Gastroesophageal sphincter (tissue), 4 donors: ENCODE data around the gene RNF123. TPM values are rescaled to one million over a fixed set of nuclear protein-coding genes. Genes with fewer than 3 reads are reported as not detected.

ENCODE experiments used
- ATAC-seq: fragments of 150-250 bp; one replicate; pipeline ENCODE4 v1.9.1; 2016; ENCODE audit warnings: mild to moderate bottlenecking, moderate library complexity
- H3K27ac ChIP-seq, 4 donors: fragments of 200-600 bp; sonication (generic) in 3 of 4; 1 replicate in 3 of 4; 2 replicates in 1 of 4; pipeline ENCODE4 v1.5.1; 2016 to 2019
- H3K27me3 ChIP-seq: fragments of 200-600 bp; sonication (generic); one replicate; pipeline ENCODE4 v1.5.1; 2019
- H3K36me3 ChIP-seq, 2 donors: fragments of 200-600 bp; sonication (generic); one replicate each; pipeline ENCODE4 v1.5.1; 2019; ENCODE audit warnings: control low read depth in 1 of 2
- H3K4me1 ChIP-seq, 3 donors: fragments of 200-600 bp; sonication (generic); 1 replicate in 2 of 3; 2 replicates in 1 of 3; pipeline ENCODE4 v1.5.1; 2016 to 2019; ENCODE audit warnings: control low read depth in 2 of 3
- H3K4me3 ChIP-seq, 2 donors: fragments of 200-600 bp; sonication (generic); one replicate each; pipeline ENCODE4 v1.5.1; 2019; ENCODE audit warnings: mild to moderate bottlenecking in 1 of 2, moderate library complexity in 1 of 2
- H3K9me3 ChIP-seq, 3 donors: fragments of 200-600 bp; sonication (generic); one replicate each; pipeline ENCODE4 v1.5.1; 2017 to 2019; ENCODE audit warnings: control low read depth in 2 of 3
- EP300 ChIP-seq: sonication (generic); formaldehyde crosslinking; IDR thresholded peaks from one replicate; pipeline ENCODE4 v1.6.1; 2017; ENCODE audit warnings: antibody characterized with exemption, mild to moderate bottlenecking
- POLR2A ChIP-seq, 2 donors: fragments of 450-650 bp; IDR thresholded peaks; one replicate each; pipeline ENCODE4 v1.6.1; 2017; ENCODE audit warnings: antibody characterized with exemption in 2 of 2, mild to moderate bottlenecking in 2 of 2, moderate library complexity in 1 of 2
- POLR2AphosphoS5 ChIP-seq: sonication (generic); formaldehyde crosslinking; IDR thresholded peaks from one replicate; pipeline ENCODE4 v1.6.1; 2017; ENCODE audit warnings: antibody characterized with exemption
- WGBS, 2 donors: methylation state at CpG; one replicate each; pipeline ENCODE4 v1.1.5; 2018; ENCODE audit warnings: low coverage in 1 of 2; 5-methylcytosine and 5-hydroxymethylcytosine counted together
- total RNA-seq, 4 donors: library from RNA; depleted of rRNA; stranded (reverse); fragments of >200 nt; gene quantifications; one replicate each; pipeline ENCODE4 v1.1.0, GENCODE V29; 2016
- TF ChIP-seq, protein P1 (sequence below), 4 experiments: fragments of 200-600 bp in 2 of 4; fragments of 450-650 bp in 2 of 4; sonication (generic) in 1 of 4; IDR thresholded peaks; one replicate each; pipeline ENCODE4 v1.5.1; 2017 to 2019; ENCODE audit warnings: antibody characterized with exemption in 4 of 4, mild to moderate bottlenecking in 2 of 4, moderate library complexity in 2 of 4

RNF123 gene
- total RNA-seq, 4 donors from 2014 or later: 18.5 to 31.2 (median 21.8) TPM

DNA sequence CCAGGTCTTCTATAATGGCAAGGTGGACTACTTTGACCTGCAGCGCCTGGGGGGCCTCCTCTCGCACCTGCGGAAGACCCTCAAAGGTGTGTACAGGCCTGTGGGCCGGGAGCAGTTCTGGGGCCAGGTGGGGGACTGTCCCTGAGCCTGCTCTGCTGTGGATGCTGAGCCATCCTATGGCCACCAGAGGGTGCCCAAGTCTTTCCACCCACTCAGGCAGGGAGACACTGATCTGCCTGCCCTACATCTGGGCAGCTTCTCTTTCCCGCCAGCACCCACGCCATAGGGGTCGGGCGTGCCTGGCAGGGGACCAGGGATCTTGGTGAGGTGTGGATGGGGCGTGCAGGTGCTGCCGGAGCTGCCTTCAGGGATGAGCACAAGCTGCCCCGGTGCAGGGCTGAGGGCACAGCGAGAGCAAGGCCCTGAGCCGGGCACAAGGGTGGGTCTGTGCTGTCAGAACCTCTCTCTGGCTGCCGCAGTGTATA is 14.1 kb downstream of the RNF123 start:
- TF ChIP-seq EP300 (no peak), POLR2AphosphoS5 (no peak), POLR2A (IDR thresholded peaks at IDR 0.05) (no peak)
- TF ChIP-seq, protein P1, sequence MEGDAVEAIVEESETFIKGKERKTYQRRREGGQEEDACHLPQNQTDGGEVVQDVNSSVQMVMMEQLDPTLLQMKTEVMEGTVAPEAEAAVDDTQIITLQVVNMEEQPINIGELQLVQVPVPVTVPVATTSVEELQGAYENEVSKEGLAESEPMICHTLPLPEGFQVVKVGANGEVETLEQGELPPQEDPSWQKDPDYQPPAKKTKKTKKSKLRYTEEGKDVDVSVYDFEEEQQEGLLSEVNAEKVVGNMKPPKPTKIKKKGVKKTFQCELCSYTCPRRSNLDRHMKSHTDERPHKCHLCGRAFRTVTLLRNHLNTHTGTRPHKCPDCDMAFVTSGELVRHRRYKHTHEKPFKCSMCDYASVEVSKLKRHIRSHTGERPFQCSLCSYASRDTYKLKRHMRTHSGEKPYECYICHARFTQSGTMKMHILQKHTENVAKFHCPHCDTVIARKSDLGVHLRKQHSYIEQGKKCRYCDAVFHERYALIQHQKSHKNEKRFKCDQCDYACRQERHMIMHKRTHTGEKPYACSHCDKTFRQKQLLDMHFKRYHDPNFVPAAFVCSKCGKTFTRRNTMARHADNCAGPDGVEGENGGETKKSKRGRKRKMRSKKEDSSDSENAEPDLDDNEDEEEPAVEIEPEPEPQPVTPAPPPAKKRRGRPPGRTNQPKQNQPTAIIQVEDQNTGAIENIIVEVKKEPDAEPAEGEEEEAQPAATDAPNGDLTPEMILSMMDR (IDR thresholded peaks at IDR 0.05): peak in 3 of 4 experiments; percentile 73 to 85 (median 80)
- WGBS, 2 donors: 72% methylated on average over 5 of the region's 14 CpGs; no CpG with 5 or more reads in 1 of the 2 donors

DNA sequence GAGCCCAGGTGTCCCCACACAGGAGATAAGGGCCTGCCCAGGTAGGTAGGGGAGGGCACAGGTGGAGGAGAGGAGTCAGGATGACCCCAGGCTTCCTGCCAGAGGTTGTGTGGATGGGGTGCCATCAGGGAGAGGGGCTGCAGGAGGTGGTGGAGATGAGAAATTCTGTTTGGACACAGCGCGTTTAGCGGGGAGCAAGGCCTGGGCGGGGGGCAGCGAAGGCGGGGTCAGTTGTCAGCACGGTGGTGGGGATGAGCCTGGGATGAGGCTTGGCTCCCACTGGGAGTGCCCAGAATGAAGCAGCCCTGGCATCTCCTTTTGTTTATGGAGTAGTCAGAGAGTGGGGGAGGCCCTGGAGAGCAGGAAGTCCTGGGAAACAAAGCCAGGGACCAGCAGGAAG is 14.6 kb downstream of the RNF123 start:
- Histone ChIP-seq H3K9me3 (no peaks in the 10 kb centered on the region), H3K27ac (no peak overlapping the region), H3K4me1 (peaks cover 0 to 6% (median 0%) of the 10 kb centered on the region in 3 donors), H3K27me3 (no peaks in the 10 kb centered on the region), H3K36me3 (peaks cover 0 to 94% of the 10 kb centered on the region in 2 donors), H3K4me3 (no peak overlapping the region)
- TF ChIP-seq, protein P1 (IDR thresholded peaks at IDR 0.05): no peak
- no peak for TF ChIP-seq POLR2AphosphoS5
- no peak for TF ChIP-seq POLR2A (IDR thresholded peaks at IDR 0.05)
- no peak for TF ChIP-seq EP300
- no peak for ATAC-seq
- 82% methylated on average over 7 of the region's 7 CpGs; no CpG with 5 or more reads in 1 of the 2 donors for WGBS, 2 donors

More for the DNA sequence above, 14.1 kb downstream of the RNF123 start:
- Histone ChIP-seq H3K27ac (no peak overlapping the region), H3K27me3 (no peaks in the 10 kb centered on the region), H3K4me1 (peaks cover 0 to 6% (median 0%) of the 10 kb centered on the region in 3 donors), H3K9me3 (no peaks in the 10 kb centered on the region), H3K4me3 (no peak overlapping the region), H3K36me3 (peaks cover 0 to 99% of the 10 kb centered on the region in 2 donors)
- peak; percentile 82 for ATAC-seq

DNA sequence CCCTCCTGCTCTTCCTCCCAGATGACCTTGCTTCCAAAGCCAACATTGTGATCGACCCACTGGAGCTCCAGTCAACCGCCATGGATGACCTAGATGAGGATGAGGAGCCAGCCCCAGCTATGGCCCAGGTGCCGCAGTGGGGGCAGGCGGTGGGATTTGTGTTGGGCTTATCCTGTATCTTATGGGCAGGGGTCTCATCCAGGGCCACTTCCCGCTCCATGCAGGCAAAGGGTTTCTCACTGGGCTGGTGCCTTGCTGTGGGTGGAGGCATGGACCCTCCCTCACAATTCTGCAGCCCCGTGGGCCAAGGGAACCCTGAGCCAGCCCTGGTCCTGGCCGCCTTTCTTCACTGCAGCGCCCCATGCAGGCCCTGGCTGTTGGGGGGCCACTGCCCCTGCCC is 15.3 kb downstream of the RNF123 start:
- Histone ChIP-seq H3K27me3 (no peaks in the 10 kb centered on the region), H3K4me3 (no peak overlapping the region), H3K27ac (no peak overlapping the region), H3K9me3 (no peaks in the 10 kb centered on the region), H3K36me3 (peaks cover 0 to 87% of the 10 kb centered on the region in 2 donors), H3K4me1 (peaks cover 0 to 6% (median 0%) of the 10 kb centered on the region in 3 donors)
- TF ChIP-seq POLR2A (IDR thresholded peaks at IDR 0.05) (no peak), POLR2AphosphoS5 (no peak), EP300 (no peak)
- TF ChIP-seq, protein P1 (IDR thresholded peaks at IDR 0.05): no peak
- ATAC-seq: no peak
- 100% methylated on average over 1 of the region's 8 CpGs; no CpG with 5 or more reads in 1 of the 2 donors for whole genome bisulfite sequencing, 2 donors

DNA sequence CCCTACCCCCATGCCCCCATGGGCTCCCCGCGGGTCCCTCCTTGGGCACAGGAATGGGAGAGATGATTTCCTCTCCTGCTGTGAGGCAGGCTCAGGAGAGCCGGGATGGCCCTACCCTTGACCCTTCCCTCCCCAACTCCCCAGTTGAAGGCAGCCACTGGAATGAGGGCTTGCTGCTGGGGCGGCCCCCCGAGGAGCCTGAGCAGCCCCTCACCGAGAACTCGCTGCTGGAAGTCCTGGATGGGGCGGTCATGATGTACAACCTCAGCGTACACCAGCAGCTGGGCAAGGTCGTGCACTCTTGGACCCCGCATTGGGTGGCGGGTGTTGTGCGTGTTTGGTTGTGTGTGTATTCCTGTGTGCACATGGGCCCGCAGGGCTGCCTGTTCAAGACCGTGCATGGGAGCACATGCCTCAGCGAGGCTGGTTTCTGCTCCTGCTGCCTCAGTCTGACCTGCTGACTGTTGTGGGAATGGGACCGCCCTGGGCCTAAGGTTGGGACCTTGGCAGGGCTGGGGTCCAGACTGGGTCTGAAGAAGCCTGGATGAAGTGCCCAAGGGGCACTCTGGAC is 16.1 kb downstream of the RNF123 start:
- Histone ChIP-seq H3K9me3 (no peaks in the 10 kb centered on the region), H3K4me1 (peaks cover 0 to 6% (median 0%) of the 10 kb centered on the region in 3 donors), H3K27me3 (no peaks in the 10 kb centered on the region), H3K36me3 (peaks cover 0 to 81% of the 10 kb centered on the region in 2 donors), H3K27ac (no peak overlapping the region), H3K4me3 (no peak overlapping the region)
- no peak for ATAC-seq
- TF ChIP-seq POLR2AphosphoS5 (no peak), EP300 (no peak)
- no CpG with 5 or more reads among the region's 17 CpGs for WGBS, 2 donors

DNA sequence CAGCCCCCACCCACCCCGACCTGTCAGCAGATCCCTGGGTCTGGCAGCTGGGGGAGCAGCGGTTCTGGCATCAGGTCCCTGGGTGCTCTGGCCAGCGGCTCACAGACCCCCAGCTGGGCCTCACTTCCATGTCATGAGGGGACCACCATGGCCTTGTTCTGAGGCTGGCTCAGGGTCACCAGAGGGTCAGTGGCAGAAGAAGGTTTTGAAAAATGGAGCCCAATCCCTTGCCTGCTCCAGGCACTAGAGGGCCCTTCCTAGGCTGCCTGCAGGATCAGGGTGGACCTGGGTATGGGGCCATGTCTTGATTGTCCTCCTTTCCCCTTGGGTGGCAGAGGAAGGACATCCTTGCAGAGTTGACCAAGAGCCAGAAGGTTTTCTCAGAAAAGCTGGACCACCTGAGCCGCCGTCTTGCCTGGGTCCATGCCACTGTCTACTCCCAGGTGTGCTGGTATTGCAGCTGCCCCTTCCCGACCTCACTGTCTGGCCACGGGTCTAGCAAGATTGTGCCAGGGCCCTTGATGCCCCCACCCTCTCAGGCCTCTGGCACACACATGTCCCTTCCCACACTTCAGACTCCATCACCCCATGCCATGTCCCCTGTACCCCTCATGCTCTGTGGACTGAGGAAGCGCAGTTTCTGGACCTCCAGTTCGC is 17.2 kb downstream of the RNF123 start:
- no peak for ATAC-seq
- 60 to 86% methylated on average over 1 to 3 of the region's 9 CpGs for WGBS, 2 donors
- H3K4me3 ChIP-seq: no peak overlapping the region
- H3K27ac ChIP-seq: no peak overlapping the region
- H3K9me3 ChIP-seq: no peaks in the 10 kb centered on the region
- peaks cover 0 to 81% of the 10 kb centered on the region in 2 donors for H3K36me3 ChIP-seq
- TF ChIP-seq POLR2AphosphoS5 (no peak), EP300 (no peak)
- TF ChIP-seq, protein P1 (IDR thresholded peaks at IDR 0.05): no peak
- no peaks in the 10 kb centered on the region for H3K27me3 ChIP-seq
- H3K4me1 ChIP-seq: peaks cover 0 to 6% (median 0%) of the 10 kb centered on the region in 3 donors
